ENCODE data around the gene CUL3.
"Not testable (repeated sequence)": the region's sequence is repeated elsewhere in the genome, so short reads cannot be mapped to it uniquely, and the experiment has no call there.

Gene CUL3

GRCh38 chr2:224585211-224586088 lies at the start of gene CUL3:
Gene CUL3 (minus strand): TSS chr2:224585363. CDS start chr2:224585009, 354 bp downstream.
- peak; percentile 98 to 99 for DNase-seq

DNA sequence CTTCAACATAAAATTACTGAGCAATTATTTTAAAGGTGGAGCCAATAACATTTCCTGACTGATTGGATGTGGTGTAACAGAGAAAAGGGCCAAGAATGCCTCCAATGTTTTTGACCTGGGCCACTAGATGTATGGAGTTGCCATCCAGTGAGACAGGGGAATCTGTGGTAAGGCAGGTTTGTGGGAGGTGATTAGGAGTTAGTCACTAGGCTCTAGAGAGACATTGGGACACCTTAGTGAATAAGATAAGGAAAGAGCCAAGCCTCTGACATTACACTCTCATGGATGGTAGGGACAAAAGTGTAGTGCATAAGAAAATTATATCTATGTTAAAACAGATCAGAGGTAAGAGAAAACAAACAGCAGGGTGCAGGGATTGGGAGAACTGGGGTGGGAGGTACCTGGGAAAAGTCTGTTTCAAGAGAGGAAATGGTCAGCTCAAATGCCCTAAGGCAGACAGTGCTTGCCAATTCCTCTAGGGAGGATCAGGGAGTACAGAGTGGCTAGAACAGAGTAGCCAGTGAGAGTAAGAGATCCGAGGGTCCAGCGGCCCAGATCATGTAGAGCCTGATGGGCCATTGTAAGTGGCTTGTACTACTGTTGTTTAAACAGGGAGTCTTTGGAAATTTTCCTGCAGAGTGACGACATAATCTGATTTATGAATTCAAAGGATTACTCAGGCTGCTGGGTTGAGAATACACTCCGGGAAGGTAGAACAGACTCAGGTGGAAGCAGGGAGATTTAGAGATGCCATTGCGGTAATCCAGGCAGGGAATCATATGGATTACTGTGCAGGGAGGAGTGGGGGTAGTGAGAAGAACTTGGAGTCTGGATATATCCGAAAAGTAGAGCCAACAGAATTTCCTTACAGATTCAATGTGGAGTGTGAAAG lies 45.7 kb upstream of the CUL3 start:
- DNase-seq: no peak

DNA sequence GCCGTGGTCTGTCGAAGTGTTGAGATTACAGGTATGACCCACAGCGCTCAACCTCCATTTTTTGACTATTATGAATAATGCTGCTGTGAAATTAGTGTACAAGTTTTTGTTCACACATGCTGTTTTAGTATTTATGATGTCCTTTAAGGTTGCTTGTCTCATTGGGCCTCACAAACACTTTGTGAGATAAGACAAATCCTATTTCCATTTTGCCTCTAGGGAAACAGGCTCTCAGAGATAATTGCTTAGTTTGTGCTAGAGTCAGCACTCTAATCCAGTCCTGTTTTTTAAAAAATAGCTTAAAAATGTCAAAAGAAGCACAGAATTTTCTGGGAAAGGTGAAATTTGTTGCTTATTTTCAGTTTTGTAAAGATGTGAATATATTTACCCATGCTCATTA lies 43.3 kb upstream of the CUL3 start:
- no peak for DNase-seq

- no peak for DNase-seq
Measured at GRCh38 chr2:224626735-224627134, 41.6 kb upstream of the CUL3 start.

- DNase-seq: no peak
Measured at GRCh38 chr2:224613543-224614286, 28.6 kb upstream of the CUL3 start.

DNA sequence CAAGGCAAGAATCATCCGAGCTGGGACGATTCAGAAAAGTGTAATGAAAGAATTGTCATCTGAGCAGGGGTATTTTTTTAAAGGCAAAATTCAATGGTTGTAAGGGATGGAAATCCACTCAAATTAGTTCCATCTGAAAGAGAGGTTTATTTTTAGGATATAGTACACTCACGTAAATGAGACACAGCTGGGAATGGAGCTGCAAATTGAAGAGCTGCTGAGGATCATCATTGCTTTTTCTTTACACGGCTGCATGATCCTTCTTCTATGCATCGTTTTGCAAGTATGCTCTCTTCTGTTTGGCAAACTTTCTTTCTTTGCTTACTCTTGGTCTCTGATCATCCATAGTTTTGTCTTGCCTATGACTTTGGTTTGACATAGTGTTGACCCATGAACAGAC lies 27.4 kb upstream of the CUL3 start:
- DNase-seq: no peak

- DNase-seq: no peak
Measured at GRCh38 chr2:224611938-224612337, 26.8 kb upstream of the CUL3 start.

DNA sequence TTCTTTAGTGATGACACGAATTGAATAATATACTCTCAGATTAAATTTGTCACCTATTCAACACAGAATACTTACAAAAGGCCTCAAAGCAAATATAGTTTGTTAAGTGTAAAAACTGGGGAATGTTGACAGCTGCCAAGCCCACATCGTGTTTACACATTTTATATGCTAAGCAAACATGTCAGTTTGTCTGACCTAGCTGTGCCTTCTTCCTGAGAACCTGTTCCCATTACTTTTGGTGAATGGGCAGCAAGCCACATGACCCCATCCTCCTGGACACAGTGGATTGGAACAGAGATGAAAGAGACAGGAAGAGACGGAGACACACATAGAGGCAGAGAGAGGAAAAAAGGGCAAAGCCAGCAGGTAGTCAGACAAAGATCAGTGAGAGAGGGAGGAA lies 22.9 kb upstream of the CUL3 start:
- no peak for DNase-seq

GRCh38 chr2:224603746-224604500 lies 18.8 kb upstream of the CUL3 start:
- DNase-seq: not testable (repeated sequence)

- DNase-seq: not testable (repeated sequence)
Measured at GRCh38 chr2:224602778-224603375, 17.7 kb upstream of the CUL3 start.

GRCh38 chr2:224601923-224602322 lies 16.8 kb upstream of the CUL3 start:
- DNase-seq: no peak

DNA sequence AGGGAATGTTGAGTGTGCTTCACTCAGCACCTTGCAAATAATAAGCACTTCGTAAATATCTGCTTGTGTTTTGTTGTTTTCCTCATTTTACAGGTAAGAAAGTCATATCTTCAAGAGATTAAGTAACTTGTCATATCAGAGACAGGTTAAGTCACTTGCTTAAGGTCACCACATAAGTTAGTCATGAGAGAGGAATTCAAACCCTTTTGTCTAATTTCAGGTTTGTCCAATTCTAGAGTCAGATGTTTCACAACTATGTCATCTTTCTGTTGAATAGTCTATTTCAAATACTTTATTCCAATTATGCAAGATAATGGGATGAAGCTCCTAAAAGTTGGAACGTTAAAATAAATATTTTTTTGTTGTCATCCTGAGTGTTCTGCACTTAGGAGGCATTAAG lies 13.5 kb upstream of the CUL3 start:
- DNase-seq: no peak

DNA sequence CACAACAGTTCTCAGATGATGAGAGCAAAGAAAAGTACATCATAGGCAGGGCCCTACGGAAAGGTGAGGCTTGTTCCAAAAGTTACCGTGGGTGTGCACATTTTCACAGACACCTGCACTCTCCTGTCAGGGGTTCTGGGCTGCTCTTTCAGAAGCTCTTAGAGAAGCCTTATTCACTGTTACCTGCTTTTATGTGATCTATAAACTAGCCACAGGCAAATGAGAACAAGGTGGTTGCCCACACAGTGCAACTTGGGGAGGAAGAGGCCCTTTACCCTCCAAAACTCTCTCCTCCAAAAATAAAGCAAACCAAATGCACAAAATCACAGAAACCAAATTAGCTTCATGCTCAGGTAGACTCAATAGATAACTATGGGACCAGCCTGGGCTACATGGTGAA lies 11.1 kb upstream of the CUL3 start:
- no peak for DNase-seq

DNA sequence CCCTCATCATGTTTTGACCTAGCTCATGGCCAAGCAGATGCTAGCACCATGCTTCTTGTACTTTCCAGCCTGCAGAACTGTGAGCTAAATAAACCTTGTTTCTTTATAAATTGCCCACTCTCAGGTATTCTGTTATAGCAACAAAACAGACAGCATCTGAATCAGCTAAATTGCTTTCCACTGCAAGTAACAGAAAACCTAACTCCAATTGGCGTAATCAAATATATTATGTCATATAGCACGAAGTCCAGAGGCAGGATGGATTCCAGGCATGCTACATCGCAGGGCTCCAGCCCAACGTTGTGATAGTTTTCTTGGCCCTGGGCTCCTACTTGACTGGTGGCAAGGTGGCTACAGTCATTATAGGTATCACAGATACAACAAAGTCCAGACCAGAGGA lies 10.4 kb upstream of the CUL3 start:
- DNase-seq: no peak

- no peak for DNase-seq
Measured at GRCh38 chr2:224594840-224595239, 9.7 kb upstream of the CUL3 start.

GRCh38 chr2:224591220-224591619 lies 6.1 kb upstream of the CUL3 start:
- no peak for DNase-seq

DNA sequence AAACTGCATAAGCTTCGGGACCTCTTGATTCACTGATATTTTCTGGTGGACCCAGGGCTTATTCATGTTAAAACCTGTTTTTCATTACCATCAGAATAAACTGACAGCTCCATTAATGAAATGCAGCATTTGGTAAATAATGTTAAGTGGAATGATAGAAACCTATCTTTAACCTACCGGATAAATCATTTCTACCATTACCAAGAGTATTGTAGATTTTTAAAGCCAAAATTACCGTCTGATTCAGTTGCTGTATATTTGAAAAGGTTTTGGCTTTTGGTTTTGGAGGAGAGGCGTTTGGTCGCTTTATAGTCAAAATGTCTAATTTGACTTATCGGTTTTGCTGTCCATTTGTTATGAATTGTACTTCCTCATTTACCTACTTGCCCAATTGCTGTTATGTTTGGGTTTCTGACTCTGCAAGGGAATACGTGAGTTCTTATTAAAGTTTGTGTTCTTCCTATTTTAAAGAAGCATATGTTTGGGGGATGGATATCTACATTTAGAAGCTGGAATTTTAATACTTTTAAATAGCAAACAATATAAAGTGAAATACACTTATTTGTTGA lies 1.0 kb upstream of the CUL3 start:
- no peak for DNase-seq

DNA sequence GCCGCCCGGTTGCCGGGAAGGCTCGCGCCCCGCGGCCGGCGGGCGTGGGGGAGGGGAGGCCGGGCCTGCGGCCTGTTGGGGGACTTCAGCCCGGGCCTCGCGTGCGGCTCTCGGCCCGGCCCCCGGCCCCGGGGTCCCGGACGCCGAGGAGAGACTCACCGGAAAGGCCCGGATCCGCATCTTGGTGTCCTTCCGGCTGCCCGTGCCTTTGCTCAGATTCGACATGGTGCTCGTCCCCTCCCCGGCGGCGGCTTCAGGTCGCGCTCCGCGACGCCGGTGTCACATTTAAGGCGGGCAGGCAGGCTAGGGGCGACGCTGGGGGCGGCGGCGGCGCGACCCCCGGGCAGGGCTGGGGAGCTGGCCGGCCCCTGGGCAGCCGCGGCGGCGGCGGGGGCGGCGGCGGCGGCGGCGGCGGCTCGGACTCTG lies 365 bp downstream of the CUL3 start:
- DNase-seq: peak in 1 of 2 experiments; percentile 47

- no peak for DNase-seq
Measured at GRCh38 chr2:224584111-224584784, 915 bp downstream of the CUL3 start.

GRCh38 chr2:224583033-224583432 lies 2.1 kb downstream of the CUL3 start:
- DNase-seq: not testable (repeated sequence)

DNA sequence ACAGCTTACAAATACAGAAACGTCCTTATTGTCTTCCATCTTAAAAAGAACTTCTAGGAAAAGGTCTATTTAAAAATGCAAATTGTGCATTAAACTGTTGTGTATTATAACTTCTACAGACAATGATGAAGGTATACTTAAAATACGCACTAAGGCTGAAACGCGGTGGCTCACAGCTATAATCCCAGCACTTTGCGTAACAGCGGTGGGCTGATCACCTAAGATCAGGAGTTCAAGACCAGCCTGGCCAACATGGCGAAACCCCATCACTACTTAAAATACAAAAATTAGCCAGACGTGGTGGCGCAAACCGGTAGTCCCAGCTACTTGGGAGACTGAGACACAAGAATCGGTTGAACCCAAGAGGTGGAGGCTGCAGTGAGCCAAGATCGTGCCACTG lies 4.9 kb downstream of the CUL3 start:
- DNase-seq: no peak
